HG03108 (cell line): ENCODE data around the gene ZNF562.
A peak's percentile ranks its signal among the peaks of the same experiment; 100 is the strongest.

ENCODE experiments used
- ATAC-seq: cut with Tn5 transposase; IDR thresholded peaks from one replicate; pipeline ENCODE4 v1.9.1; 2021; ENCODE audit warnings: moderate library complexity; ENCODE audit not compliant: unreplicated experiment

ZNF562 gene

DNA sequence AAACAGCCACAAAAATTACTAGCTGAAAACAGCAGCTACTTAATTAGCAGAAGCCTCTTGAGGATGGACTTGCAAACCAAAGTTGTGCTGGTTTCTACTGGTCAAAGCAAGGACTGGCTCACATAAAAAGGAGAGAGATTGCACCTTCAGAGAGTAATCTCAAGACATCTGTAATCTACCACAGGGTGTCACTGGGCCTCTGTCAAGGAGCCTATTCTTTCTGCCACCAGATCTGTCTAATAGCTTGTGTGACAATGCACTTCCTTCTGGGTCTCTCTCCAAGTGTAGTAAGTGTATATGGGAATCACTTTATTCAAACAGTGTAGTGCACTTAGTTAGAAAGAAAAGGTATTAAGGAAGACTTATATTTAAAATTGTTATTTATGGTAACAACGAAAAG, 29.4 kb downstream of the ZNF562 start:
- no peak for ATAC-seq

DNA sequence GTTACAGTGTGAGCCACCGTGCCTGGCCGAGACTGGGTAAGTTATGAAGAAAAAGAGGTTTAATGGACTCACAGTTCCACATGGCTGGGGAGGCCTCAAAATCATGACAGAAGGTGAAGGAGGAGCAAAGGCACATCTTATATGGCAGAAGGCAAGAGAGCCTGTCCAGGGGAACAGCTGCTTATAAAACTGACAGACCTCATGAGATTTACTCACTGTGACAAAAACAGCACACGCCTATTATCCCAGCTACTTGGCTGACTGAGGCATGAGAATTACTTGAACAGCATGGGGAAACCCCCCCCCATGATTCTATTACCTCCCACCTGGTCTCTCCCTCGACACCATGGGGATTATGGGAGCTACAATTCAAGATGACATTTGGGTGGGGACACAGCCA, 30.4 kb downstream of the ZNF562 start:
- ATAC-seq: no peak

DNA sequence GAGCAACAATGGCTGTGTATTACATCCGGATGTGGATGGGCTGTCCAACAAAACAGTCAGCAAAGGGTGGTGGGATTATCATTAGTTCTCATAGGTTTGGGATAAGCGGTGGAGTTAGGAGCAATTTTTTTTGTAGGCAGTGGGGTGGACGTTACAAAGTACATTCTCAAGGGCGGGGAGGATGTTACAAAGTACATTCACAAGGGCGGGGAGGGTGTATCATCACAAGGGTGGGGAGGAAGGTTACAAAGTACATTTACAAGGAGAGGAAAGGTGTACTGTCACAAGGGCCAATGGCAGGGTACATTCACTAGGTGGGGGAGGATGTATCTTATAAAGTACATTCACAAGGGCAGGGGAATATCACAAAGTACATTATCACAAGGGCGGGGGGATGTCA, 33.1 kb downstream of the ZNF562 start:
- no peak for ATAC-seq

DNA sequence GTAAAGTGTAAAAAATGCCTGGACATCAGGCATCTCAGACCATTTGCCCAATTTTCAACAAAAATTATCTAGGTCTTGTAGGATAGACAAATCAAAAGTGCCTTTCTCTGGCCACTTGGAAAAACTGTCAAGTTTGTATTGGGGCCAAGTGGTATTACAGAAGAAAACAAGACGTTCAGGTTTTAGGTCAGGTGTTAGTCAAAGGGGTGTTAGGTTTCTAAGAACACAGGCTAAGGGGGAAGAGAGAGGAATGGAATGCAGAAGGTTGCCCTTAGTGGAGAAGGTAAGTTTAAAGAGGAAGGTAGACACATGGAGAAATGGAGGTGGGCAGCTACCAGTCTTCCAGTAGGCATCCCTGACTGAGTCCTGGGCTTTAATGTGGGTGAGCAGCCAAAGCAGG, 33.9 kb downstream of the ZNF562 start:
- no peak for ATAC-seq

DNA sequence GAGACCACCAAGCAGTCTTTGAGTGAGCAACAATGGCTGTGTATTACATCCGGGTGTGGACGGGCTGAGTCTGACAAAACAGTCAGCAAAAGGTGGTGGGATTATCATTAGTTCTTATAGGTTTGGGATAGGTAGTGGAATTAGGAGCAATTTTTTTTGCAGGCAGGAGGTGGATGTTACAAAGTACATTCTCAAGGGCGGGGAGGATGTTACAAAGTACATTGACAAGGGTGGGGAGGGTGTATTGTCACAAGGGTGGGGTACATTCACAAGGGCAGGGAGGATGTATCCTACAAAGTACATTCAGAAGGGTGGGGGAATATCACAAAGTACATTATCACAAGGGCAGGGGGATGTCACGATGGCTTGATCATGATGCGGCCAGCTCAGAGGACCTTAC, 38.9 kb downstream of the ZNF562 start:
- ATAC-seq: no peak

DNA sequence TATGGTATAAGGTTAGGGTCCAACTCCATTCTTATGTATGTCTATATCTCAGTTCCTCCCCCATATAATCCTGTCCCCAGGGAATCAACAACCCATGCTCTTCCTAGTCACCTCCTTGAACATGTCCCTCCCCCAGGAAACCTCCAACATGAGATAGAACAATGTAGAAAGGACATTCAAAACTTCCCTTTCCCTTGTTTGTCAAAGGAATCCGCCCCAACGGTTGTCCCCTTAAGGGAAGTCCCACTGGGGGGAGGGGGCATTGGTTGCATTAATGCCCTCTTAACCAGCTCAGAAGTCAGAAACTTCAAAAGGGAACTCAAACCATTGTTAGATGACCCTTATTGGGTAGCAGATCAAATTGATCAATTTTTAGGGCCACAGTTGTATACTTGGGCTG, 47.0 kb downstream of the ZNF562 start:
- no peak for ATAC-seq

DNA sequence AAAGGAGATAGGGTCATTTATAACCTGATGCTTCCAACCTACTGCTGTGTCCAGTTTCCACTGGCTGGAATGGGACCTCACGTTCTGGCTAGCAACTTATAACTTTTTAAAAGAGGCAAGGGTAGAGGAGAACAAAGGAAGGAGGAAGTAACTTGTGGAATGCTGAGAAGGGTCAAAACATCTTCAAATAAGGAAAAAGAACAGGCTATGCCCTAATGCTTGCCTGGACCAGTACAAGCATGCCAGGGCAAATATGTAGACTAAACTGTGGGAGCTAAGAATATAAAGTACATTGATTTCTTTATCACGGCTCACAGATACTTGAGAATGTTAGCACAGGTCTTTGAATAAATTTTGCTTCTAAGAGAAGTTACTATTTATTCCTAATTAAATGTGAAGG, 52.4 kb downstream of the ZNF562 start:
- ATAC-seq: no peak

DNA sequence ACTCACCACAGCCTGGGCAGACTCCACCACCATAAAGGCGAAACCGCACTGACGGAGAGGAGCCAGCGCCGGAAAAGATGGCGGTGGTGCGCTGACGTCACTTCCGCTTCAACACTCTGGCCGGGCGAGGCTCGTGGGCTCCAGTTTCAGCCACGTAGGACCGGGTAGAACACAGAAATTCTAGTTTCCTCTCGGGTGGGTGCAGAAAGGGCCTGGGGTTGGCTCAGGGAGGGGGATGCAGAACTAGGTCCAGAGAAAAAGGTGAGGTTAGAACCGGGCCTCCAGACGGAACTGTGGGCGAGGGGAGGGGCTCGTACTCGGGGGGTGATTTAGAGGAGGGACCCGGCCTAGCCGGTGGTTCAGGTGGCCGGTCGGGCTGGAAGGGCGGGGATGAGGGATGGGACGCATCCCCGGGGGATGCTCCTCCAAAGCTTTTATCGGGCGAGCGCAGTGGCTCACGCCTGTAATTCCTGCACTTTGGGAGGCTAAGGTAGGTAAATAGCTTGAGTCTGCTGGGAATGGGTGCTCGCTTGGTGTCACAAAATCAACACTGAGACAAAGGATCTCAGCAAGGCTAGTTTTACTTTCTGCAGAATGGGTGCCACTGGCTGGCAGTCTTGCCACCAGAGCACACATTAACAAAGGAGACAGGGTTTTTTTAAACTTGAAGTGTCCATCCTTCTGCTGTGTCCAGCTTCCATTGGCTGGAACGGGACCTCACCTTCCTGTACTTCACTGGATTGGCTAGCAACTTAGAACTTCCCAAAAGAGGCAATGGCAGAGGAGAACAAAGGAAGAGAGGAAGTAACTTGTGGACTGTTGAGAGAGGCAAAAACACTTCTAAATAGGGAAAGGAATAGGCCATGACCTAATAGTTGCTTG, 53.5 kb downstream of the ZNF562 start, which contains the start of gene ZNF561:
ZNF561 (minus strand) TSS at position 77 of the 882 bp plus-strand sequence. CDS start 1,776 bp downstream, outside the sequence.
- peak; percentile 63 for ATAC-seq

DNA sequence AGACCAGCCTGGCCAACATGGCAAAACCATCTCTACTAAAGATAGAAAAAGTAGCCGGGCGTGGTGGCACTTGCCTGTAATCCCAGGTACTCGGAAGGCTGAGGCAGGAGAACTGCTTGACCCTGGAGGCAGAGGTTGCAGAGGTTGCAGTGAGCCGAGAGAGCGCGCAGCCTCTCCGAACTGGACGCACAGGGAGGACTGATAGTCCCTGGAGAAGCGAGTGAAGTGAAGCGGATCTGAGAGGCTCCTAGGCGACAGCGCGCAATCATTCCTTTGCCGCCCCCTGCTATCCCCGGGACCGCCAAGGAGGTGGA, 54.1 kb downstream of the ZNF562 start:
- ATAC-seq: no peak

DNA sequence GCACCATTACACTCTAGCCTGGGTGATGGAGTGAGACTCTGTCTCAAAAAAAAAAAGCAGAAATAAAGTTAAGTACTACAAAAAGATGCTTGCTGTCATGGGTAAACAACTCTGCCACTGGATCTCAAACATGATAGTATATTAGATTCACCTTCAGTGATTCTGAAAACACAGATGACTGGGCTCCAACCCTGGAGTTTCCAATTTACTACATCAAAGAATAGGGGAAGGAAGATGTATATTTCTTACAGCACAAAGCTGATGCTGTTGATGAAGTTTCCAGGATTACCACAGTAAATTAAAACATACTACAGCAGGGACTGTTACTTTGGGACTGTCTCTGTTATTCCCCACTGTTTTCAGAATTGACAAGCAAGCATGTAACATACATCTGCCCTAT, 59.1 kb downstream of the ZNF562 start:
- ATAC-seq: no peak

DNA sequence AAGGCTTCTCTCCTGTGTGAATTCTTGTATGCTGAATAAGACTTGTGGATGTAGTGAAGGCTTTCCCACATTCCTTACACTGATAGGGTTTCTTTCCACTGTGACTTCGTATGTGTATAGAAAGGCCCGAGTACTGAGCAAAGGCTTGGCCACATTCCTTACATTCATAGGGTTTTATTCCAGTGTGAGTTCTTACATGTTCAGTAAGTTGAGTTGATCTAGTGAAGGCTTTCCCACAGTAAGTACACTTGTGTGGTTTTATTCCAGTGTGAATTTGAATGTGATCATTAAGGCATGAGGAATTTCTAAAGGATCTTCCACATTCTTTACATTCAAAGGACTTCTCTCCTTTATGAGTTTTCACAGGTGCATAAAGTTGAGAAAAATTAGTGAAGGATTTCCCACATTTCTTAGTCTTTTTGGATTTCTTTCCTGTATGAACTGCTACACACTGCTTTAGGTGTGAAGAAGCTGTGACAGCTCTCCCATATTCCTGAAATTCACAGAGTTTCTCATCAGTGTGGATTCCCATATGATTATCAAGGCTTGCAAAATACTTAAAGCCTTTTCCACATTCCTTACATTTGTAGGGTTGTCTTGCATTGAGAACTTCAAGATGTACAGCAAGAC, 64.3 kb downstream of the ZNF562 start:
- no peak for ATAC-seq

DNA sequence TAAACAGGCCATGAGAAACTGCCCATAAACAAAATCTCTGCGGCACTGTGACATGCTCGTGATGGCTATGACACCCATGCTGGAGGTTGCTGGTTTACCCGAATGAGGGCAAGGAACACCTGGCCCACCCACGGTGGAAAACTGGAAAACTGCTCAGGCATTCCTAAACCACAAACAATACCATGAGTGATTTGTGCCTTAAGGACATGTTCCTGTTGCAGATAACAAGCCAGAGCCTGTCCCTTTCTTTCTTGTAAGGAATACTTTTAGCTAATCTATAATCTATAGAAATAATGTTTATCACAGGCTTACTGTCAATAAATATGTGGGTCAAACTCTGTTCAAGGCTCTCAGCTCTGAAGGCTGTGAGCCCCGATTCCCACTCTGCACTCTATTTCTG, 66.0 kb downstream of the ZNF562 start:
- no peak for ATAC-seq

DNA sequence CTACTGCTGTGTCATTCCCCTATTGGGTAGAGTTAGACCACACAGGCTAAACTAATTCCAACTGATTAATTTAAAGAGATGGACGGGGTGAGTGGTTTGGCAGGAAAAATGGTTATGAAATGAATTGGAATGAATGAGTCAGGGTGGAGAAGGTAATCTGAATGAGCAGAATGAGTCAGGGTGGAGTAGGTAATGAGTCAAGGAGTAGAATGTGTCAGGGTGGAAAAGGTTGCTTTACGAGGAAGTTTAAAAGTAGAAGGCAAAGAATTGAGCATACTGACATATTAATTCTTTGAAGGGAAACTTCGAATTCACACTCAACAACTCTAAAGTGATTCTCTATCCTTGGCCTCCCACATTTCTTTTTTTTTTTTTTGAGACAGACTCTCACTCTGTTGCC, 77.9 kb downstream of the ZNF562 start:
- ATAC-seq: no peak
